NCI-H2171 treated with DMSO at 0.1 percent for 48 hours (cell line): Measurements from ENCODE around the gene PRKN.
A peak's percentile ranks its signal among the peaks of the same experiment; 100 is the strongest.

Experiments
- DNase-seq: peaks from one replicate; lab custom pipeline; 2025; lab: John Stamatoyannopoulos, UW

The PRKN gene

DNA sequence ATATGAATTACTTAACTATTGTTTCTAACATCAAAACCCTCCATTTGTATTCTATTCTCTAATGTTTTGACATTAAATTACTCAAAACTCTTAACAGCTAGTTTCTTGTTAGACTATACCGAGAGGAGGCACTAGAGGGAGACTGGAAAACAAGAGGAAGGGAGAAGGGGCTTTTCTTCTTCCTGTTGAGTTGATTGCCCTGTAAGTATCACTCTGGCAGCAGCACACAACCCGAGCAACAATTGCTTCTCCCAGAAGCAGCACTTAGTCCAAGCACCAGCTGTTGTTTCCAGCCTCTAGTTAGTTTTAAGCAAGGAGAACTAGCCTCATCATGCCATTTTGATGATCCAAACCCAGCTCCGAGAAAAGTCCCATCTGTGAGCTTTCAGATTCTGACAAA lies 603.8 kb downstream of the PRKN start:
- DNase-seq, result no peak

DNA sequence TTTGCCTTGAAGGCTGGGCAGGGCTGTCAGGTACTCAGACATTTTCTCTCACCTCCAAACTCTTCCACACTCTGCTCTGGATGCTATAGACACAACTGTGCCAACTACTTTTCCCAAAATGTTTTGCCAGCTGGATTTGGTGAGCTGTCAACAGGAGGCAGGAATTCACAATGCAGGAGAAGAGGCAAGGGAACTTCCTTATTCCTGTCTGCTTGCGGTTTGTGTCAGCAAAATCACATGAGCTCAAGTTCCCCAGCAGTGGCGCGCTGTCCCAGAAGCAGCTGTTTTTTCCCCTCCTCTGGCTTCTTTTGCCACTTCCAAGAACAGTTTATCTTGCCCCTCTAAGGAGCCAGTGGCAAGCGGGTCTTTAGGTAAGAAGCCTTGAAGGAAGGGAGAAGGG lies 608.2 kb downstream of the PRKN start:
- DNase-seq, result no peak

DNA sequence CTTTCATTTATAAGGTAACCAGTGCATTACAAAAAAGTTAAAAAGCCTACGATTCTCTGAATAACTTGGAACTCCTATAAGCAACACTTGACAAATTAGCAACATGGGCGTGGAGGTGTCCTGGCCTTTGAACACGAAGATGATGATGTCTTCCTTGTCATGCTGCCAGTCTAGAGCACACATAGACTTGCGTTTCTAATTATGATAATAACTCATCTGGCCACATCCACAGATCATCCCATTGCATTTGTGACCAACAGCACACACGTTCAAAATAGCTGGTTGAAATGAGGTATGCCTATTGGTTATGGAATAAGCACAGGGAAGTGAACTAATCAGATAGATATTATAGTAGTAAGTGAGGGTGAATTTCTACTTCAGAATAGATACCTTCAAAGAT lies 608.9 kb downstream of the PRKN start:
- no peak for DNase-seq

DNA sequence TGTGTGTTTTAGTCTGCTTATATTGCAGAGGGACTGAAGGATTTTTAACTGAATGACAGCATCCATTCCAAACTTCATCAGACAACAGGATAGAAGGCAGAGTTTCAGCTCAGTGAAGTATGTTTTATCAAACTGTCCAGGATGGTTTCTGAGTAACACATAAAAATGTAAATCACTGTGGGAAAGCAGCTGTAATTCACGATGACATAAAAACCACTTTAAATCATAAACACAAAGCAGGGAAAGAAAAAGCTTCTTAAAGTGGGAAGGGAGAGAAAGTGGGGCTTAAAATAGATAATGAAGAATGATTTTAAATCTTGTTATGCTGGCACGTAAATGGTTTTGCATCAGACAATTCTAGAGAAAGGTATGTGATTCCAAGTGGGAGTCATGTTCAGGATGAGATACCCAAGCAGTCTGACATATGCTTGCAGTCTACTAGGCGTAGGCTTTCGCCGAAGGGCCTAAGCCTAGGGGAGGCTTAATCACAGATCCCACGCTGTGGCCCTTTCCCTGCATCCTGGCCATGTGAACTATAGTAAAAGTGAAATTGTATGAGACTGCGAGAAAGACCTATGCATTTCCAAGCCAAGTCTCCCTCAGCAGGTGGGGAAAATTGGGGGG lies 610.6 kb downstream of the PRKN start:
- DNase-seq, result no peak

DNA sequence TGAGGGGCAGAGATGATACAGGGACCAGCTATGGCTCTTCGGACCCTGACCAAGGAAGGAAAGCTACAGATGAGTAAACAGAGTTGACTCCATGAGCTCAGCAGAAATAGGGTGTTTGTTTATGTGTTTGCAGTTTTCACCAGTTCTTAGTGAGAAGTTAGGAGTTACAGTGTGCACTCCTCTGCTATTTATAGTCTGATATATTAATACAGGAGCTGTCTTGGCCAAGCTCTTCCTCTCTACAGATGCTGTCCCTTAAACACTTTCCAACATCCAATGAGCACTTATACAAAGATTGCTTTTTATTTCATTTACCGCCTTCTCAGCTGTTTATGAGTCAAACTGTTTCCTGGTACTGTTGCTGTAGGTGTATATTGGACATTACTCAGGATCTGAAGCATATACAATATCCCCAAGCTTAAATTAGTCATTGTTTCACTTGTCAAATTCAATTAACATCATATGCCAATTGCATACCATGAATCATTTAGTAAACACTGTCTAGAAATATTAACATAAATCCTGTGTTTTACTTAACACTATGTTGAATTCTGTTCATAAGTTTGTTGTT lies 618.0 kb downstream of the PRKN start:
- DNase-seq, result no peak

DNA sequence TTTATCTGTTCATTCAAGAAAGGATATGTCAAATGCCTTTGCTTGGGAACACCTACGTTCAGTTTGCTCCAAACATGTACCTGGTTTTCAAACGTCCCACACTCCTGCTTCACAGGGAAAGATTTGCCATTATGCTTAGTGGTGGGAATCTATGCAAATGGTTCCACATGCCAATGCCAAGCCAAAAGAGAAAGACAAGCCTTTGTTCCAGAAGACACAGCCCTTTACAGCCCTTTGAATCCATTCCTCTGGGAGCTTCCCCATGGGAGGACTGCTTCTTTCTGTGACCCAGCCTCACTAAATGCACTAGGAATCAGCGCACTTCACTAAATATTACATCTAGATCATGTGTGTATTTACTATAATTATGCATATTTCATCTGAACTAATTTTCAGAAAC lies 619.5 kb downstream of the PRKN start:
- no peak for DNase-seq

DNA sequence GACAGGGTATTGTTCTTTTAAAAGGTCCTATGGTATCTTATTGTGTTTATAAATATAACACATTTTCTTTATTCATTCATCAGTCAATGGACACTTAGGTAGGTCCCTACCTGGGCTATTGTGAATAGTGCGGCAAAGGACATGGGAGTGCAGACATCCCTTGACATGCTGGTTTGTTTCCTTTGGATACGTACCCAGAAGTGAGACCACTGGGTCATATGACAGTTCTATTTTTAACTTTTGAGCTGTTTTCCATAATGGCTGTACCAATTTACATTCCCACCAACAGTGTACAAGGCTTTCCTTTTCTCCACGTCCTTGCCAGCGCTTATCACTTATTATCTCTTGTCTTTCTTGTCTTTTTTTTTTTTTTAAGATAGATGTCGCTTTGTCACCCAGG lies 627.5 kb downstream of the PRKN start:
- no peak for DNase-seq

DNA sequence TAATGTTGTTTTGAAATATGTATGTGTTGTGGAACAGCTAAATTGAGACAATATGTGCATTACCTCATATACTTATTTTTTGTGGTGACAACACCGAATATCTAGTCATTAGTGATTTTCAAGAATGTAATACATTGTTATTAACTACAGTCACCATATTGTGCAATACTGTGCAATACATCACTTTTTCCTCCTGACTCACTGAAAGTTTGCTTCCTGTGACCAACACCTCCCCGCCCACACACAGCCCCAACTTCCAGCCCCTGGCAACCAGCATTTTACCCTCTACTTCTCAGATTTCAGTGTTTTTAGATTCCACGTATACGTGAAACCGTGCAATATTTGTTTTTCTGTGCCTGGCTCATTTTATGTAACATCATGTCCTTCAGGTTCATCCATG lies 627.9 kb downstream of the PRKN start:
- DNase-seq, result no peak

DNA sequence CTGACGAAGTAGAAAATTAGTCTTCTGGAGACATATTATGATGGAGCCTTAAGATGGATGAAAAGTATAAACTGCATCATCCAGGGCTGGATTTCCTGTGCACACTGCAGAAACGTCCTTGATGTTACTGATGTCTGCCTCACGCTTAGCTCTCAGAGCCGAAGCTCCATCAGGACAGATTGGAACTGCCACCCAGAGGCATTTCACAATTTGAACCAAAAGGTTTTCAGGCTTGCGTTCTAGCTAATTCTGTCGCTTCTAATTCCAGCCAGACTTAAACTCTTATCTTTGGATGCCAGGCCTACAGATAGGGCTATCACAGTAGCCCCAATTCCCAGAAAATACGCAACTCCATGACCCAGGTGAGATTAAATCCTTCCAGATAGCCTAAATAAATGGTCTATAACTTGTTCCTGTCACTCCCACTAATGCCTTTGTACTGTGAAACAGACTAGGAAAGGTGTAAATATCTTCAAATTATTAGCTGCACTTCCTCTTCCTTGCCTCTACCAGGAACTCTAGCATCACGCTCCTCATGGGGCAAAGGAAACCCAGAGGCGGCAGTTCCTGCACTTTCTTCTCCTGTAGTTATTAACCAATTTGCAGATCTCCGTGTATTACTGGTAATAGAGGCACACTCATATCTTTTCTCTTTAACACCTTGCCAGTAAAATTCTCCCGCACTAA lies 634.6 kb downstream of the PRKN start:
- DNase-seq, result no peak

DNA sequence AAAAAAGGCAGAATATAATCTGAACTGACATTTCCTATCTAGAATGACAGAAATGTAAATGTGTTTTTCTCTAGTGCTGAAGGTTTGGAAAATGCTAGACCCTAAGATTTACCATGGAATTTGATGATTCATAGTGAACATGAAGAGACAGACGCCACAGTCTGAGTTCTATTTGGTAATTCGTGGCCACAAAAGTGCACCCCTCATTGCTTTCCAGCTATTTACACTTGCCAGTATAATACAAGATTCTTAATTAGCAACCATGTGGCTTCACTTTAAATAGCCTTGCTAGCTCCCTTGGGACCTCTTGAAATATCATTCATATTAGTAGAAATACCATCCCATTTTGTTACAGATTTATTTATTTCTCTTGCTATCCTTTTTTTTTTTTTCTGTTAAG lies 636.8 kb downstream of the PRKN start:
- no peak for DNase-seq

DNA sequence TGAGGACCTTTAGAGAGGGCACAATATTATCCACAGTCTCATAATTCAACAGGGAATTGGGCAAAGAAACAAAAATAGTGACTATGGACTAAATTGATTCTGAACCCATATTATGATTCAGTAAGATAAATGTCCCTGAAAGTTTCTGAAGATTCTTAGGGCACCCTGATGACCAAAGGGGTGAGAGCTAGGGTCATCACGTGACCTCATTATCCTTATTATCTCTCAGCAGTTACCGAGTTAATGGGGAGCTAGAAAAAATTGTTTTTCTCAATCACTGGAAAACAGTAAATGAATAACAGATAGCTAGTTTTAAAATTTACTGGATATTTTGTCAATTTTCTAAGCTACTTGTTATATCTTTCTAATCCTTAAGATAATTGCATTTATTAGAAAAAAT lies 639.5 kb downstream of the PRKN start:
- DNase-seq, result no peak

DNA sequence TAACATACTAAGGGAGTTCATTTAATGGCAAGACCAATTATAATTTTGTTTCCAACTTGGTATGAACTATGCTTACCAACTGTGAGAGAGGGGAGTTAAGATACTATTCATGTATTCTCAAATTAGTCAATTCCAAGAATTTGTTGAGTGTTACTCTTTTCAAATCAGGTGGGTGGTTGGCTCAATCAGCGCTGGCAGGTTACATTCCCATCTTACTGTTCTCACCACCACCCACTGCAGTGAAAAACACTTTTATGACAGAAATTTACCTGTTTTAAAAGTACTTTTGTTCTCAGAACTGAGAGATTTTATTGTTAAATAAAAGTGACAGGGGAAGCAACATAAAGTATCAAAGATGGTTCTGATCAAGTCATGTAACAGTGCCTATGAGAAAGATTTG lies 642.0 kb downstream of the PRKN start:
- no peak for DNase-seq

DNA sequence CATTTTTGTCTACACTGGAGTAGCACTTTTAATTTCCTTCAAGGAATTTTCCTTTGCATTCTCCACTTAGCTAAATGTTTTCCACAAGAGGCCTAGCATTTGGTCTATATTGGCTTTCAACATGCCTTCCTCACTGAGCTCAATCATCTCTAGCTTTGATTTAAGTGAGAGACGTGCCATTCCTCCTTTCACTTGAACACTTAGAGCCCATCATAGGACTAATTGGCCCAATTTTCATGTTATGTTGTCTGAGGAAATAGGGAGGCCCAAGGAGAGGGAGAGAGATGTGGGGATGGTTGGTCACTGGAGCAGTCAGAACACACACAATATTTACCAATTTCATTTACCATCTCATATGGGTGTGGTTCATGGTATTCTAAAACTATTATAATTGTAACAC lies 645.0 kb downstream of the PRKN start:
- DNase-seq, result no peak

DNA sequence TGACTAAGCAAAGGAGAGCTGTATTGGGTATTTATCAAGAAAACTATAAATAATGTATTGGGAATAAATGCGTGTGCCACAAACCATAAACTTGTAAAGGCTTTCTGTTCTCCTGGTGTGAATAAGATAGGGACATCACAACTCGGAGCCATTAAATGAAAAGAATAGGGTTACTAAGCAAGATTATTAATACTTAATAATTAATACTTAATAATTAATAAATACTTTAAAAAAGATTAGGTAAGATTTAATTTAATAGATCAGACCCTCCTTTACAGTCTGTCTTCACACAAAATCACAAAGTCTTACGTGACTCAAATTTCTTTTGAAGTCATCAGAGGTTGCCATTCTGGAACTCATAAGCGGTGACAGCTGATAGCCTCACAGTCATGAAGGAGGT lies 648.9 kb downstream of the PRKN start:
- DNase-seq, result no peak

DNA sequence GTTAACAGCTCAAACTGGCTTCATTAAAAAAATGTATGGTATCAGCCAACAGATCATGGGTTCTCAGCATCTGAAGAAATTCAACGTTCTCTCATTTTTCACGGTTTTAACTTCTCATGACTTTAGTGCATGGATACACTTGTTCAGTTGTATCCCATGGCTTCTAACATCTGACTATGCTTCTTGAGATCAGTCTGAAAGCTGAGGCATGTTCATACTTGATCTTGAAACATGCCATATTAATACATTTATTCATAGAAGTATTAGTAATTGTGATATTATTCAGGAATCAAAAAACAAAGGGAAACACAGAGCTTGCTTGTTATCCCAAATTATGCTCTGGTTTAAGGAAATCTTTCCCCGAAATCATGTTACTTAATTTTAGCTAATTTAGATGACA lies 649.4 kb downstream of the PRKN start:
- no peak for DNase-seq

DNA sequence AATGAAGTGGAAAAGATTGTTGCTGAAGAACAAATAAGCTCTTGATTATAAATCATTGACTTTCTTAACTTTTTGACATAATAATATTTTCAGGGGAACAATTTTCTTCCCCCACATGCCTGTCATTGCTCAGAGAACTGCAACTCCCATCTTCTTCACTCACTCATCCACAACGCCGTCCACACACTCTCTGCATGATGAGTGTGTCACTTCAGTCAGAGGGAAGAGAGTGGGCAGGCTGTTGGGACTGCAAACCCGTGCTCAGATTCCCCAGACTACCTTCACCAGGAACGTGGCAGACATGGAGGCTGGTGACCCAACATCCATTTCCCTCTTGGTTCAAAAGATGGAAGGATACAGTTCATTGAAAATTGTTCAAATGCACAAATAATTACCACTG lies 650.8 kb downstream of the PRKN start:
- DNase-seq, result no peak

DNA sequence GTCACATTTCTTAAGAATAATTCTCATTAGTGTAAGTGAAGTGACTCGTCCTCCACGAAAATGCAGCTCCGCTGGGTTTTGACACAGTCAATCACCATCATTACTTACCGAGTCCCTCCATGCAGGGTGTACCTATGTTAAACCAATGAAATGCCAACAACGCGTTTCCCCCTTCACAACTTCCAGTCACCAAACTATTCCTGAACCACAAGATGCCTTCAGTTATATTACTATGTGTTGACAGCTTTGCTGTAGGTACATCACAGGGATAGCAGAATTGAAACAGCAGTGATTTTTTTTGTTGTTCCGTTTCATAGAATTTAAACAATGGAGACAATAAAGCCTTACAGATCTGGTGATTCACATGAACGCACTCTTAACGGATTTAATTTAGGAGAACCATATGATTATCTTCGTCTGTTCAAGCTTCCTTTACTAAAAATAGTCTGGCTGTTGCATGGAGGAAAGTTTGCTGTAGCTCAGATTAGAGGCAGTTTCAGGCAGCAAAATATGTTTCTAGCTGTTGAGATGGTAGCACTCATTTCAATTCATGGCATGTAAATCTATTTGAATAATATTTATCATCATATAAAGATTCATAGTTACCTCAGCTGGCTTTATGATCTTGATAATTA lies 652.8 kb downstream of the PRKN start:
- no peak for DNase-seq

DNA sequence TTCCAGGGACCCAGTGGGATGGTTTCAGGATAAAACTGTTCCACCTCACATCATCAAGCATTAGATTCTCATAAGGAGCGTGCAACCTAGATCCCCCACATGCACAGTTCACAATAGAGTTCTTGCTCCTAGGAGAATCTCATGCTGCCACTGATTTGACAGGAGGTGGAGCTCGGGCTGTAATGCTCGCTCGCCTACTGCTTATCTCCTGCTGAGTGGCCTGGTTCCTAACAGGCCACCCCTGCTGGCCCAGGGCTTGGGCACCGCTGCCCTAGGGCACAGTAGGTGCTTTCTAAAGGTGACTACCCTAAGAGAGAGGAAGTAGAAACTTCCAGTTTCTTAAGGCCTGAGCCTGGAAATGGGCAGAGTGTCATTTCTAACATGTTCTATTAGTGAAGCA lies 656.9 kb downstream of the PRKN start:
- no peak for DNase-seq

DNA sequence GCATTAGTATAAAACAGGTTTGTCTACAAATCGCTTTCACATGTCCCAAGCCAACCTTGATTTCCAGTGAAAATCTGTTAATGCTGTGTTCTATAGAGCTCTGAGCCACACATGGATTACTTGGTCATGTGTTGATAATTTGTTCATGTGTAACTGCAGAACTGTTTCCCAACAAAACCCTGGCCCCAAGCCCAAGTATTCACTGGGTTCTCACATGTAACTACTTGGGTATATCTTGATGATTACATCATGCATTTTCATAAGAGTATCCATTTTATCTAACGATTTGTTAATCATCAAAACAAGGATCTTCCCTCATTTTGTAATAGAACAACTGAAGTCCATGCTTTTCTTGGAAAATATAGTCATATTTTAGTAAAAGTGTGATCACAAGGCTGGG lies 657.6 kb downstream of the PRKN start:
- DNase-seq, result no peak

DNA sequence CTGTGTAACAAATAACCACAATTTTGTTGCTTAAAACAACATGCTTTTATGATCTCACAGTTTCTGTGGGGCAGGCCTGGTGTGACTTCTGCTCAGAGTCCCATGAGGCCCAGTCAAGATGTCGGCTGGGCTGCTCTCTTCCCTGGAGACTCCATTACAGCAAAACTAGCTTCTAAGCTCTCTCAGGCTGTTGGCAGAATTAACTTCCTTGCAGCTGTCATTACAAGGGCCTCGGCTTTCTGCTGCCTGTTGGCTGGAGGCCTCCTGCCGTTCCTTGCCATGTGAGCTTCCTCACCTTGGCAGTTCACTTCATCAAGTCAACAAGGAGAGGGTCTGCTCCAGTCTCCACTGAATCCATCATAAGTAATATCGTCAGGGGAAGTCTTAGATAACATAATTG lies 659.2 kb downstream of the PRKN start:
- DNase-seq, result peak; percentile 57

DNA sequence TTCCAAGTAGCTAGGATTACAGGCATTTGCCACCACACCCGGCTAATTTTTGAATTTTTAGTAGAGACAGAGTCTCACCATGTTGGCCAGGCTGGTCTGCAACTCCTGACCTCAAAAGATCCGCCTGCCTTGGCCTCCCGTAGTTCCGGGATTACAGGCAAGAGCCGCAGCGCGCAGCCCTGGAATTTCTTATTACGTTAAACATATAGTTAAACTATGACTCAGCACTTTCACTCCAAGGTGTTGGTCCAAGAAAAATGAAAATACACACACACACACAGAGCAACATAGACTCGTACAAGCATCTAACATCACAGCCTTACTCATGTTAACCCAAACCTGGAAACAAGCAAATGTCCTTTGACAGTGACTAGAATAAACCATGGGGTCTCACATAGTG lies 663.9 kb downstream of the PRKN start:
- no peak for DNase-seq

DNA sequence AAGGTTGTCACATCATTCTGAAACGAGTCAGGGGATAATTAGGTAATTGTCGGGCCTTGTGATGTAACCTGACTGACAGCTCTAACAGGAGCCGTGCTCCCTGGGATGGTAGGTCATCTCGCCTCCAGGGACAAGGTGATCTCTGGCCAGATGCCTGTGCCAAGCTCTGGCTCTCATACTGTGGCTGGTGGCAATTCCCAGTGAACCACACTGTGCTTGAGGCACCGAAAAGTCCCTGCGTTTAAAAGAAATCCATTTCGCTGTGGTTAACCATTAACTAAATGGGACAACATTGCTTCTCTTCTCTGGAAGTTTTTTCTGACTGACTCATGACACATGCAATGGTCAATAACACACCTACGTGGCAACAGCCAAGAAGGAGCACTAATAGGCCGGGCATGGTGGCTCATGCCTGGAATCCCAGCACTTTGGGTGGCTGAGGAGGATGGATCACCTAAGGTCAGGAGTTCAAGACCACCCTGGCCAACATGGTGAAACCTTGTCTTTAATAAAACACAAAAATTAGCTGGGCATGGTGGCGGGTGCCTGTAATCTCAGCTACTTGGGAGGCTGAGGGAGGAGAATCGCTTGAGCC lies 669.2 kb downstream of the PRKN start:
- DNase-seq, result no peak

DNA sequence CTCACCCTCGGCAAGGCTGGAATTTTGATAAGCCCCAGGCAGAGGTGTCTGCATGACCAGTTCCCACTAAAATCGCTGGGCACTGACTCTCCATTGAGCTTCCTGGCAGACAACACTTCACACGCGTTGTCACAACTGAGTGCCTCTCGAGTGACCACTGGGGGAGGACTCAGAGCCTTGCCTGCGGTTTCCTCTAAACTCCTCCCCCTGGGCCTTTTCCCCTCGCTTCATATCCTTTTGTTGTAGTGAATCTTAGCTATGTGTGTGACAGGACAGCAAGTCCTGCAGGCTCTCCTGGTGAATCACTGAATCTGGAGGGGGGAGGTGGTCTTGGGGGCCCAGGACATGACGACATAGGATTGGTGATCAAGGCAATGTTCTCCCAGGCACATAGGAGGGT lies 670.8 kb downstream of the PRKN start:
- DNase-seq, result no peak
